ENCODE results near the gene TGFBR3. TPM values are rescaled to one million over a fixed set of nuclear protein-coding genes. Genes with fewer than 3 reads are reported as not detected.

Gene TGFBR3
- total and polyA plus RNA-seq, 2 of the 4 experiments (the other 2 are of a cell fraction) = 3.0 to 11.3 TPM

DNA sequence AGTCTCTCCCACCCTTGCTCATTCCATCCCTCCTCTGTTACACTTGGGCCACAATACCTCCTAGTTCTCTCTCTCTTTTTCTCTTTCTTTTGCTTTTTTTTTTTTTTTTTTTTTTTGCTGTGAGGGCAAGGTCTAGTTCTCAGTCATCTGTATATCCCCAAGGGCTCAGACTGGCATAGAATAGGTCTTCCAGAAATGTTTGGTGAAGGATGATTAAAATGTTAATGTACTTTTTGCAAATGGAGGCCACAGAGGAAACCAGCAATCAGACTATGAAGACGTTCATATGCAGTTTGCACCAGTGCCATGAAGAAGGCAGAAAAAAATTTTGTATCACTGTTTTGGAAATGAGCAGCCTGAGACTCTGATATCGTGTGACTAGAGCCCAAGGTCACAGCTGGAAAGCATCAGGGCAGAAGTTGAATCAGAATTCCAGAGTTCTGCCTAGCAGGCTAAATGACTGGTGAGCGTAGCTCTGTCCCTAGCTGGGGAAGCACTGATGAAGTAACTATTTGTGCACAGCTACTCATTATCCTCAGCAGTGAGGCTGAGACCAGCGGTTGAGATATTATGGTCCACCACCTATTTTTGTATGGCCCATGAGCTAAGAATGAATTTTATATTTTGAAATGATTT lies 186.5 kb downstream of the TGFBR3 start:
- Histone ChIP-seq H3K18ac (ENCODE audit: low read depth, low read length) (peak overlapping the region; percentile 66; the same call in 1 of the 2 replicates), H2AFZ (replicated peaks; ENCODE audit: low read length, poor library complexity) (no peak overlapping the region), H3K4ac (ENCODE audit: low read depth, low read length) (peak overlapping the region; percentile 33), H3K27ac (ENCODE audit: insufficient read depth, low read length) (peak overlapping the region; percentile 56; the same call in 1 of the 2 replicates), H3K14ac (replicated peaks; ENCODE audit: low read depth, low read length) (peak overlapping the region; percentile 57; the same call in 1 of the 2 replicates), H4K5ac (ENCODE audit: low read depth, low read length) (no peak overlapping the region; the same call in 1 of the 2 replicates), H4K91ac (ENCODE audit: insufficient read depth, low read depth, low read length) (no peak overlapping the region; the same call in 1 of the 2 replicates), H2BK20ac (ENCODE audit: low read depth, low read length) (0 out of 2 replicates have a peak overlapping the region, but pooled peaks have one; percentile 24), H3K9ac (ENCODE audit: low read depth, low read length) (no peak overlapping the region), H3K56ac (ENCODE audit: extremely low read depth, insufficient read depth, low read length) (no peak overlapping the region), H2BK5ac (ENCODE audit: low read depth, low read length, poor library complexity, severe bottlenecking) (peak overlapping the region; percentile 7), H3K27me3 (ENCODE audit: control insufficient read depth, insufficient read depth, low read length) (no peaks in the 10 kb centered on the region), H4K20me1 (ENCODE audit: insufficient read depth, low read length) (no peaks in the 10 kb centered on the region), H3K4me2 (ENCODE audit: low read depth, low read length) (no peak overlapping the region), H2BK15ac (ENCODE audit: low read depth, low read length) (peak overlapping the region; percentile 21; the same call in 1 of the 3 replicates), H2AK5ac (ENCODE audit: low read depth, low read length) (peak overlapping the region; percentile 71; the same call in 1 of the 2 replicates), H2BK120ac (ENCODE audit: low read depth, low read length) (peak overlapping the region; percentile 20; the same call in 1 of the 2 replicates), H3K9me3 (ENCODE audit: control insufficient read depth, insufficient read depth, low read length) (no peaks in the 10 kb centered on the region), H4K8ac (ENCODE audit: low read depth in 2 of 2, low read length in 2 of 2) (no peak overlapping the region), H3K23ac (ENCODE audit: low read depth, low read length) (no peak overlapping the region), H3K4me1 (ENCODE audit: control insufficient read depth, insufficient read depth, low read length) (peaks cover 17% of the 10 kb centered on the region), H3K4me3 (ENCODE audit: insufficient read depth, low read depth, low read length) (no peak overlapping the region), H3K9me1 (ENCODE audit: insufficient read depth, low read length) (no peaks in the 10 kb centered on the region), H2AK9ac (replicated peaks; ENCODE audit: low read depth, low read length, poor library complexity) (no peak overlapping the region), H3K79me1 (ENCODE audit: low read depth in 1 of 2, low read length in 2 of 2) (no peaks in the 10 kb centered on the region; a peak in 1 of 4 replicates), H3K36me3 (ENCODE audit: control insufficient read depth, insufficient read depth, low read length) (peaks cover 5% of the 10 kb centered on the region; the same call in 1 of the 2 replicates)
- DNase-seq = peak; percentile 87
- intact Hi-C loops (cut with micrococcal nuclease) (no loop called here), in situ Hi-C loops (cut with MboI; ENCODE audit: low sequenced_read_pairs) (no loop called here), dilution Hi-C loops (cut with HindIII; ENCODE audit: low sequenced_read_pairs, unreplicated experiment) (no loop called here)
- ATAC-seq (ENCODE audit: low read depth) = peak; percentile 95
- BruUV-seq (replicated peaks) = no TSS peak
- WGBS, 2 experiments (ENCODE audit: extremely low coverage in 2 of 2, insufficient read length in 1 of 2) = 38% methylated on average over 1 of the region's 4 CpGs; no CpG with 5 or more reads in 1 of the 2 experiments
- ChIA-PET CTCF (interaction anchor here (1.2 to 1.3 kb wide), 2 partner anchors 22 to 131 kb away, joined by 3 read pairs; no protein-coding TSS in a partner anchor), POLR2A (ENCODE audit: unreplicated experiment) (no interaction called here)
- TF ChIP-seq BHLHE40 (IDR thresholded peaks at IDR 0.05; ENCODE audit: low read depth, low read length) (peak; percentile 41; the same call in 1 of the 2 replicates), MAFK (IDR thresholded peaks at IDR 0.05; ENCODE audit: low read depth, low read length) (0 out of 2 replicates have a peak, but pooled peaks have one; percentile 32), CEBPB (IDR thresholded peaks at IDR 0.05; ENCODE audit: low read depth, low read length) (peak; percentile 35; the same call in 1 of the 2 replicates), POLR2A (IDR thresholded peaks at IDR 0.05; ENCODE audit: low read depth, low read length) (no peak)
